Smooth muscle cell (in vitro differentiated cells): ENCODE measurements around the gene UGT1A10. TPM values are rescaled to one million over a fixed set of nuclear protein-coding genes. Genes with fewer than 3 reads are reported as not detected.

Source experiments
- DNase-seq: peaks from one replicate; lab custom pipeline; 2025; ENCODE audit not compliant: unreplicated experiment; lab: John Stamatoyannopoulos, UW
- H2AFZ ChIP-seq: fragments of 200-600 bp; sonication (generic); 2 replicates; pipeline ENCODE4 v1.6.0; 2016; ENCODE audit warnings: antibody characterized with exemption, low read depth, mild to moderate bottlenecking
- H3F3A ChIP-seq: fragments of 200-600 bp; sonication (generic); 2 replicates; pipeline ENCODE4 v1.6.0; 2017; ENCODE audit warnings: antibody characterized with exemption, low read depth
- H3K27ac ChIP-seq: fragments of 200-600 bp; sonication (generic); 2 replicates; pipeline ENCODE4 v1.5.1; 2016; ENCODE audit warnings: low read depth, mild to moderate bottlenecking
- H3K27me3 ChIP-seq: fragments of 200-600 bp; sonication (generic); 2 replicates; pipeline ENCODE4 v1.6.1; 2016; ENCODE audit warnings: low read depth, mild to moderate bottlenecking
- H3K36me3 ChIP-seq: fragments of 200-600 bp; sonication (generic); 2 replicates; pipeline ENCODE4 v1.5.1; 2016; ENCODE audit warnings: low read depth
- H3K4me1 ChIP-seq: fragments of 200-600 bp; sonication (generic); 2 replicates; pipeline ENCODE4 v1.5.1; 2016; ENCODE audit warnings: low read depth
- H3K4me2 ChIP-seq: fragments of 200-600 bp; sonication (generic); 2 replicates; pipeline ENCODE4 v1.6.0; 2016; ENCODE audit warnings: mild to moderate bottlenecking
- H3K4me3 ChIP-seq: fragments of 200-600 bp; sonication (generic); 2 replicates; pipeline ENCODE4 v1.5.1; 2016; ENCODE audit warnings: mild to moderate bottlenecking
- H3K79me2 ChIP-seq: fragments of 200-600 bp; sonication (generic); 2 replicates; pipeline ENCODE4 v1.6.0; 2016; ENCODE audit warnings: low read depth, mild to moderate bottlenecking
- H3K9ac ChIP-seq: fragments of 200-600 bp; sonication (generic); 2 replicates; pipeline ENCODE4 v1.6.0; 2016; ENCODE audit warnings: low read depth
- H3K9me3 ChIP-seq: fragments of 200-600 bp; sonication (generic); replicated peaks from 2 replicates; pipeline ENCODE4 v1.5.1; 2016; ENCODE audit warnings: low read depth
- H4K20me1 ChIP-seq: fragments of 200-600 bp; sonication (generic); 2 replicates; pipeline ENCODE4 v1.6.0; 2016; ENCODE audit warnings: low read depth
- WGBS: methylation state at CpG from one replicate; pipeline ENCODE4 v1.1.7; 2016; ENCODE audit warnings: low lambda C conversion rate; 5-methylcytosine and 5-hydroxymethylcytosine counted together
- polyA plus RNA-seq: library from polyadenylated mRNA; unstranded; fragments of >200 nt; fragmentation: Nextera tagmentation; extraction: Ambion mirVana; gene quantifications from 2 replicates; pipeline ENCODE4 v1.2.1, GENCODE V29; 2016
- total RNA-seq: library from RNA; depleted of rRNA; stranded (reverse); fragments of >200 nt; gene quantifications from 2 replicates; pipeline ENCODE4 v1.2.3, GENCODE V29; 2014
- TF ChIP-seq, protein P1 (sequence below): fragments of 200-600 bp; sonication (generic); IDR thresholded peaks from 2 replicates; pipeline ENCODE4 v1.5.1; 2017; ENCODE audit warnings: borderline replicate concordance, mild to moderate bottlenecking, antibody characterized with exemption; ENCODE audit not compliant: insufficient read depth, poor library complexity, severe bottlenecking

The UGT1A10 gene
- total and polyA plus RNA-seq, 2 experiments from 2014 or later: not detected

- H3K4me3 ChIP-seq: no peak overlapping the region
- no peaks in the 10 kb centered on the region for H4K20me1 ChIP-seq
Observed at GRCh38 chr2:233800208-233800607, 164.0 kb downstream of the UGT1A10 start.

GRCh38 chr2:233801357-233802131 lies 165.3 kb downstream of the UGT1A10 start:
- Histone ChIP-seq H3K36me3 (no peaks in the 10 kb centered on the region), H3F3A (no peaks in the 10 kb centered on the region), H3K79me2 (no peaks in the 10 kb centered on the region), H3K4me2 (no peak overlapping the region), H3K9ac (no peak overlapping the region), H3K27ac (no peak overlapping the region), H2AFZ (no peak overlapping the region), H4K20me1 (no peaks in the 10 kb centered on the region), H3K27me3 (no peaks in the 10 kb centered on the region), H3K4me3 (no peak overlapping the region), H3K9me3 (no peaks in the 10 kb centered on the region), H3K4me1 (no peaks in the 10 kb centered on the region)
- TF ChIP-seq, protein P1, sequence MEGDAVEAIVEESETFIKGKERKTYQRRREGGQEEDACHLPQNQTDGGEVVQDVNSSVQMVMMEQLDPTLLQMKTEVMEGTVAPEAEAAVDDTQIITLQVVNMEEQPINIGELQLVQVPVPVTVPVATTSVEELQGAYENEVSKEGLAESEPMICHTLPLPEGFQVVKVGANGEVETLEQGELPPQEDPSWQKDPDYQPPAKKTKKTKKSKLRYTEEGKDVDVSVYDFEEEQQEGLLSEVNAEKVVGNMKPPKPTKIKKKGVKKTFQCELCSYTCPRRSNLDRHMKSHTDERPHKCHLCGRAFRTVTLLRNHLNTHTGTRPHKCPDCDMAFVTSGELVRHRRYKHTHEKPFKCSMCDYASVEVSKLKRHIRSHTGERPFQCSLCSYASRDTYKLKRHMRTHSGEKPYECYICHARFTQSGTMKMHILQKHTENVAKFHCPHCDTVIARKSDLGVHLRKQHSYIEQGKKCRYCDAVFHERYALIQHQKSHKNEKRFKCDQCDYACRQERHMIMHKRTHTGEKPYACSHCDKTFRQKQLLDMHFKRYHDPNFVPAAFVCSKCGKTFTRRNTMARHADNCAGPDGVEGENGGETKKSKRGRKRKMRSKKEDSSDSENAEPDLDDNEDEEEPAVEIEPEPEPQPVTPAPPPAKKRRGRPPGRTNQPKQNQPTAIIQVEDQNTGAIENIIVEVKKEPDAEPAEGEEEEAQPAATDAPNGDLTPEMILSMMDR: no peak
- 78% methylated on average over 9 of the region's 9 CpGs for WGBS
- DNase-seq: no peak

More at GRCh38 chr2:233800208-233800607, 164.0 kb downstream of the UGT1A10 start:
- Histone ChIP-seq H3K4me1 (no peaks in the 10 kb centered on the region), H3K27me3 (no peaks in the 10 kb centered on the region), H3K9ac (no peak overlapping the region), H3K79me2 (no peaks in the 10 kb centered on the region), H2AFZ (no peak overlapping the region), H3K4me2 (no peak overlapping the region), H3K27ac (no peak overlapping the region), H3K36me3 (no peaks in the 10 kb centered on the region), H3F3A (no peaks in the 10 kb centered on the region), H3K9me3 (no peaks in the 10 kb centered on the region)
- TF ChIP-seq, protein P1: no peak
- no peak for DNase-seq
- 72% methylated on average over 7 of the region's 7 CpGs for WGBS

GRCh38 chr2:233802132-233802815 lies 166.0 kb downstream of the UGT1A10 start:
- H3K4me1 ChIP-seq: no peaks in the 10 kb centered on the region
- no peak overlapping the region for H2AFZ ChIP-seq
- DNase-seq: no peak
- H3K27ac ChIP-seq: no peak overlapping the region
- H4K20me1 ChIP-seq: no peaks in the 10 kb centered on the region
- H3K79me2 ChIP-seq: no peaks in the 10 kb centered on the region
- H3K27me3 ChIP-seq: no peaks in the 10 kb centered on the region
- no peaks in the 10 kb centered on the region for H3K9me3 ChIP-seq
- TF ChIP-seq, protein P1: no peak
- H3K4me2 ChIP-seq: no peak overlapping the region
- no peak overlapping the region for H3K9ac ChIP-seq
- H3F3A ChIP-seq: no peaks in the 10 kb centered on the region
- H3K36me3 ChIP-seq: no peaks in the 10 kb centered on the region
- H3K4me3 ChIP-seq: no peak overlapping the region
- 81% methylated on average over 3 of the region's 3 CpGs for WGBS
